AG10803 (cell line): ENCODE data around the gene GRHL3.

Source experiments
- DNase-seq: peaks from one replicate; pipeline ENCODE4 v3.0.0; 2010; ENCODE audit warnings: low read depth
- H3K4me3 ChIP-seq: 2 replicates; pipeline ENCODE4 v1.5.1; 2011; ENCODE audit warnings: mild to moderate bottlenecking, low read length, control low read depth
- TF ChIP-seq, protein P1 (sequence below): conservative IDR thresholded peaks from 2 replicates; pipeline ENCODE4 v1.5.1; 2011; ENCODE audit warnings: mild to moderate bottlenecking, low read length, control low read depth, inconsistent platforms

GRHL3 gene

DNA sequence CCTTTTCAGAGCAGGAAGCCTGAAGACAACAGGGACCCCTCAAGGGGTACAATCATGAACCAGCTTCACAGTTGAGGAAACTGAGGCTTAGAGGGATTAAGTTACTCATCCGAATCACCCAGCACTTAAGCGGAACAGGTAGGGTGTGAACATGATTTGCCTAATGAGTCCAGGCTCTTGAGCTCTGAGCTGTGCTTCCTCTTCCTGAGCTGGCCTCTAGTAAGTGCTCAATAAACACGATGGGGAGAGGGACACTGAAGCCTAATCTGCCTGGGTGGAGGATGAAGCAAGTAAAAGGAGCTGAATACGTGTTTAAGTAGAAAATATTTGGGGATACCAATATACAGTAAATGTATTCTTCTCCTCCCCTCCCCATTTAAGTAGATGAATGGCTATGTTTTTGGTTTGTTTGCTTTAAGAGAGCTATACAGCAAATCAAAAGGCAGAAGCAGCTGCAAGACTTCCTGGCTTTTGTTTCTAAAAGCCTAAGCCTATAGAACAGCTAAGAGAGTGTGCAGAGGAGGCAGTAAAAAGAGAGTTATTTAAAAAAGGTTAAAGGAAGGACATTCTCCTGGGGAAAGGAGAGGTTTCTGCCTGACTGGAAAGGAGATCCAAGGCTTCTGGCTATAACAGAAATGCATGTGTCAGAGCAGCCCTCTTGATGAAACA is 74.0 kb downstream of the GRHL3 start:
- DNase-seq = no peak
- no peak overlapping the region for H3K4me3 ChIP-seq
- TF ChIP-seq, protein P1, sequence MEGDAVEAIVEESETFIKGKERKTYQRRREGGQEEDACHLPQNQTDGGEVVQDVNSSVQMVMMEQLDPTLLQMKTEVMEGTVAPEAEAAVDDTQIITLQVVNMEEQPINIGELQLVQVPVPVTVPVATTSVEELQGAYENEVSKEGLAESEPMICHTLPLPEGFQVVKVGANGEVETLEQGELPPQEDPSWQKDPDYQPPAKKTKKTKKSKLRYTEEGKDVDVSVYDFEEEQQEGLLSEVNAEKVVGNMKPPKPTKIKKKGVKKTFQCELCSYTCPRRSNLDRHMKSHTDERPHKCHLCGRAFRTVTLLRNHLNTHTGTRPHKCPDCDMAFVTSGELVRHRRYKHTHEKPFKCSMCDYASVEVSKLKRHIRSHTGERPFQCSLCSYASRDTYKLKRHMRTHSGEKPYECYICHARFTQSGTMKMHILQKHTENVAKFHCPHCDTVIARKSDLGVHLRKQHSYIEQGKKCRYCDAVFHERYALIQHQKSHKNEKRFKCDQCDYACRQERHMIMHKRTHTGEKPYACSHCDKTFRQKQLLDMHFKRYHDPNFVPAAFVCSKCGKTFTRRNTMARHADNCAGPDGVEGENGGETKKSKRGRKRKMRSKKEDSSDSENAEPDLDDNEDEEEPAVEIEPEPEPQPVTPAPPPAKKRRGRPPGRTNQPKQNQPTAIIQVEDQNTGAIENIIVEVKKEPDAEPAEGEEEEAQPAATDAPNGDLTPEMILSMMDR = no peak

DNA sequence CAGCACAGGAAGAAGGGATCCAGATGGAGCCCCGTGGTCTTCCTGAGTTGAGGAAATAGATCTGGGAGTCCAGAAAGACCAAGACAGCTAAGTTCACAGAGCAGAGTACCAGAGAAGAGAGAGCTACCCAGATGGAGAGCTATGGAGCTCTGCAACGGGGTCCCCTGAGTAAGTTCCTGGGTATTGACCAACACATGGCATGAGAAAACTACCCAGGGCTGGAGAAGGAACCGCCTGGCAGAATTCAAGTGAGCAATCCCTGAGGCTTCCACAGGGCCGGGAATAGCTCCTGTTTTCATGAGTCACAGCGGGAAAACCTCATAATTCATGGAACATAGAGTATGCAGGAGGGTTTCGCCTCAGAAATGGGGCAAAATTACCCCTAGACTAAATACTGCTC is 74.7 kb downstream of the GRHL3 start:
- TF ChIP-seq, protein P1 = no peak
- DNase-seq = peak; percentile 84
- no peak overlapping the region for H3K4me3 ChIP-seq

DNA sequence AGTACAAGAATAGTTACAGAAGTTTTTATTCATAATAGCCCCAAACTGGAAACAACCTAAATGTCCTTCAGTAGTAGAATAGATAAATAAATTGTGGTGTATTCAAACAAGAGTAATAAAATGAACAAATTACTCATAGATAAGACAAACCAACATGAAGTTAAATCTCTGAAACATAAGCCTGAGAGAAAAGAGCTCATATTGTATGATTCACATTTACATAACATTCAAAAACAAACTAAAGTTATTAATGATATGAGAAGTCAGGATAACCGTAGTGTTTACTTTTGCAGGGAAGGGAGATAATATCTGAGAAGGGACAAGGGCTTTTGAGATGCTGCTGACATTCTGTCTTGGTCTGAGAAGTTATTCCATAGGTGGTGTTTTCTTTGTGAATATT is 80.9 kb downstream of the GRHL3 start:
- DNase-seq = no peak
- H3K4me3 ChIP-seq = no peak overlapping the region
- TF ChIP-seq, protein P1 = no peak

DNA sequence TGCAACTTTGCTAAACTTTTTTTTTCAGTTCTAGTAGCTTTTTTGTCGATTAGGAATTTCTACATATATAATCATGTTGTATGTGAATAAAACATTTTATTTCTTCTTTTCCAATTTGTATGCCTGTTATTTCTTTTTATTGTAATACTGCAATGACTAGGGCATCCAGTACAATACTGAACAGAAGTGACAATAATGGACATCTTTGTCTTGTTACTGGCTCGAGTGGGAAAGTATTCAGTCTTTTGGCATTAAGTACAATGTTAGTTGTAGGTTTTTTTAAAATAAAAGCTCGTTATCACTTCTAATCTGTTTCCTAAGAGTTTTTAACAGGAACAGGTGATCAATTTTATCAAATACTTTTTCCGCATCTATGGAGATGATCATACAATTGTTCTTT is 84.6 kb downstream of the GRHL3 start:
- no peak for DNase-seq
- TF ChIP-seq, protein P1 = no peak
- no peak overlapping the region for H3K4me3 ChIP-seq
